Endothelial cell of umbilical vein (primary cell): Measurements from ENCODE around the gene GJA1. TPM values are rescaled to one million over a fixed set of nuclear protein-coding genes. Genes with fewer than 3 reads are reported as not detected.

ENCODE experiments used
- BruUV-seq: library from RNA; stranded (reverse); fragments of 400-500 nt; replicated peaks from 2 replicates; lab custom pipeline; 2021; lab: Mats Ljungman, UMichigan
- CTCF ChIA-PET: fragments of 300-600, 350-600 bp; sonication (Branson Sonifier 250); formaldehyde crosslinking; loops from one replicate; lab custom pipeline; 2021; ENCODE audit warnings: antibody characterized with exemption, inconsistent platforms; lab: Charles Lee
- POLR2A ChIA-PET: fragments of 300-600, 350-600 bp; sonication (Branson Sonifier 250); formaldehyde crosslinking; loops from one replicate; lab custom pipeline; 2021; ENCODE audit warnings: antibody characterized with exemption, inconsistent platforms; lab: Charles Lee
- DNase-seq: peaks from one replicate; pipeline ENCODE4 v3.0.0-alpha.2; 2011; ENCODE audit warnings: low read depth, low spot score
- FAIRE-seq: peaks from 2 replicates; lab custom pipeline; 2011; peaks lifted over from hg19 to GRCh38; lab: Jason Lieb, UNC
- H2AFZ ChIP-seq: 2 replicates; pipeline ENCODE4 v1.6.0; 2012; ENCODE audit warnings: low read depth, low read length, control low read depth, inconsistent platforms
- H3K27ac ChIP-seq: 2 replicates; pipeline ENCODE4 v1.5.1; 2011; ENCODE audit warnings: low read depth, mild to moderate bottlenecking, control low read depth, low read length, moderate library complexity; ENCODE audit not compliant: insufficient read depth
- H3K27me3 ChIP-seq, 2 experiments: 2 replicates each; pipeline versions ENCODE4 v1.6.0 to v1.6.1; 2011; ENCODE audit warnings: low read length in 2 of 2, mixed read lengths in 1 of 2; ENCODE audit not compliant: control insufficient read depth in 2 of 2, insufficient read depth in 2 of 2
- H3K36me3 ChIP-seq, 2 experiments: 2 replicates in 1 of 2; 3 replicates in 1 of 2; pipeline ENCODE4 v1.5.1; 2011; ENCODE audit warnings: low read length in 2 of 2, mild to moderate bottlenecking in 1 of 2, moderate library complexity in 1 of 2; ENCODE audit not compliant: control insufficient read depth in 2 of 2, insufficient read depth in 2 of 2; ENCODE audit errors: extremely low read depth in 1 of 2
- H3K4me1 ChIP-seq: 3 replicates; pipeline ENCODE4 v1.5.1; 2011; ENCODE audit warnings: mild to moderate bottlenecking, low read length; ENCODE audit not compliant: control insufficient read depth, insufficient read depth; ENCODE audit errors: extremely low read depth
- H3K4me2 ChIP-seq: 2 replicates; pipeline ENCODE4 v1.6.1; 2011; ENCODE audit warnings: low read length, control low read depth, mixed read lengths; ENCODE audit not compliant: insufficient read depth
- H3K4me3 ChIP-seq, 3 experiments: fragments of 200-600 bp in 1 of 3; sonication (generic), shearing (Covaris generic) in 1 of 3; replicated peaks in 1 of 3; 2 replicates each; pipeline ENCODE4 v1.5.1; 2011 to 2016; ENCODE audit warnings: control low read depth in 3 of 3, low read length in 3 of 3, mild to moderate bottlenecking in 2 of 3, inconsistent platforms in 1 of 3, low read depth in 1 of 3, moderate library complexity in 1 of 3; ENCODE audit not compliant: insufficient read depth in 1 of 3
- H3K79me2 ChIP-seq: 2 replicates; pipeline ENCODE4 v1.6.0; 2012; ENCODE audit warnings: low read length, inconsistent platforms; ENCODE audit not compliant: control insufficient read depth, insufficient read depth
- H3K9ac ChIP-seq: replicated peaks from 2 replicates; pipeline ENCODE3; 2011; ENCODE audit warnings: low read length, control low read depth; ENCODE audit not compliant: insufficient read depth; ENCODE audit errors: extremely low read depth
- H3K9me1 ChIP-seq: replicated peaks from 3 replicates; pipeline ENCODE4 v1.6.0; 2011; ENCODE audit warnings: mild to moderate bottlenecking, low read length; ENCODE audit not compliant: control insufficient read depth, insufficient read depth; ENCODE audit errors: extremely low read depth
- H3K9me3 ChIP-seq: replicated peaks from 2 replicates; pipeline ENCODE4 v1.5.1; 2012; ENCODE audit warnings: low read length, inconsistent platforms; ENCODE audit not compliant: control insufficient read depth, insufficient read depth
- H4K20me1 ChIP-seq: replicated peaks from 2 replicates; pipeline ENCODE3; 2011; ENCODE audit warnings: mild to moderate bottlenecking, low read length; ENCODE audit not compliant: control insufficient read depth, insufficient read depth; ENCODE audit errors: extremely low read depth
- EZH2 ChIP-seq: IDR thresholded peaks from 2 replicates; pipeline ENCODE4 v1.6.1; 2012; ENCODE audit warnings: borderline replicate concordance, low read depth, mild to moderate bottlenecking, moderate library complexity, low read length, inconsistent platforms; ENCODE audit not compliant: severe bottlenecking
- FOS ChIP-seq: IDR thresholded peaks from 2 replicates; pipeline ENCODE4 v1.6.1; 2011; ENCODE audit warnings: mild to moderate bottlenecking, low read length, moderate library complexity, borderline replicate concordance; ENCODE audit not compliant: insufficient read depth
- GATA2 ChIP-seq: IDR thresholded peaks from 2 replicates; pipeline ENCODE4 v1.7.0; 2011; ENCODE audit warnings: low read depth, mild to moderate bottlenecking, moderate library complexity, mixed read lengths, low read length; ENCODE audit not compliant: insufficient read length, insufficient read depth
- JUN ChIP-seq: IDR thresholded peaks from 2 replicates; pipeline ENCODE4 v1.6.1; 2011; ENCODE audit warnings: borderline replicate concordance, low read depth; ENCODE audit not compliant: insufficient read length, insufficient read depth
- MYC ChIP-seq: IDR thresholded peaks from one replicate; pipeline ENCODE4 v1.6.1; 2011; ENCODE audit warnings: mild to moderate bottlenecking, low read depth, low read length
- POLR2A ChIP-seq: IDR thresholded peaks from 2 replicates; pipeline ENCODE4 v1.6.1; 2012; ENCODE audit warnings: low read depth, mild to moderate bottlenecking, control low read depth, low read length
- POLR2AphosphoS5 ChIP-seq: IDR thresholded peaks from 2 replicates; pipeline ENCODE4 v1.6.1; 2012; ENCODE audit warnings: low read depth, mild to moderate bottlenecking, control low read depth, low read length, moderate library complexity; ENCODE audit not compliant: insufficient read depth
- dilution Hi-C: fragments of 300-500 bp; cut with MboI; formaldehyde crosslinking; loops from one replicate; pipeline ENCODE4 v1.15.0; 2019; ENCODE audit warnings: low sequenced_read_pairs; ENCODE audit not compliant: extremely low pct_ligation_motif_present
- intact Hi-C: fragments of 100-400 bp; cut with micrococcal nuclease; formaldehyde crosslinking; loops from one replicate; pipeline ENCODE4 v1.10.0; 2022
- polyA plus RNA-seq, 4 experiments: library from polyadenylated mRNA; depleted of rRNA in 3 of 4; stranded (reverse) in 3 of 4; unstranded in 1 of 4; fragments of >200 nt; gene quantifications; 2 replicates each; pipeline versions ENCODE4 v1.2.1 to v1.2.3, GENCODE V29; 2011 to 2012; ENCODE audit warnings: missing spikeins in 1 of 4
- total RNA-seq: library from RNA; stranded (reverse); gene quantifications from 2 replicates; pipeline ENCODE4 v1.2.3, GENCODE V29; 2021
- TF ChIP-seq, protein P1 (sequence below): IDR thresholded peaks from 2 replicates; pipeline ENCODE4 v1.6.1; 2011; ENCODE audit not compliant: insufficient read depth, insufficient read length
- TF ChIP-seq, protein P2 (sequence below), 2 donors: IDR thresholded peaks; 1 replicate in 1 of 2; 2 replicates in 1 of 2; pipeline ENCODE4 v1.5.1; 2011; ENCODE audit warnings: low read length in 2 of 2, mild to moderate bottlenecking in 2 of 2, moderate library complexity in 2 of 2, control low read depth in 1 of 2, inconsistent platforms in 1 of 2, low read depth in 1 of 2; ENCODE audit not compliant: insufficient read depth in 1 of 2; ENCODE audit errors: extremely low read depth in 1 of 2

GJA1 gene
- total and polyA plus RNA-seq, 2 donors (not counting 3 experiments of a cell fraction or from before 2014, with no cell fraction given), result 185 to 235 TPM

DNA sequence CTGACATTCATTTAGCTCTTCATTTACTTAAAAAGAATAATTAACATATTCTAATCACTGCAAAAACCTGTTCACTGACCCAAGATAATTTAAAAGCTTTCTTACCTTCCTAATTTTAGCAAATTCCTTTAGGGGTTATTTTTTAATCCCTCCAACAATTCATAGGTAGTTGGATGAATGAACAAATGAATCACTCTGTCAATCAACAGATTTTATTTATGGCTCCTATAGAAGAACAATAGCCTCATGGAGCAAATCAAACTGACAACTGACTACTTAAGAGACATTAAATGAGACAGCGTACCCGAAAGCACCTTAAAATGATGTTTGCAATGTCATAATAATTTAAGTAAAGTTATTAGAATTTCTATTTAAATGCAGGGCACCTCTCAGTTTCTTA is 31.5 kb upstream of the GJA1 start:
- no TSS peak for BruUV-seq
- no peaks in the 10 kb centered on the region for H3K79me2 ChIP-seq
- no peak overlapping the region for H3K9ac ChIP-seq
- H3K36me3 ChIP-seq, result no peaks in the 10 kb centered on the region
- CTCF ChIA-PET, result interaction anchor here (0.7 to 1.1 kb wide), 2 partner anchors 12 to 446 kb away, joined by 3 read pairs; no protein-coding TSS in a partner anchor
- no peaks in the 10 kb centered on the region for H3K9me3 ChIP-seq
- H3K4me2 ChIP-seq, result no peak overlapping the region
- no peak overlapping the region for H2AFZ ChIP-seq
- dilution Hi-C loops, result no loop called here
- POLR2A ChIA-PET, result no interaction called here
- no peaks in the 10 kb centered on the region for H3K4me1 ChIP-seq
- intact Hi-C loops, result no loop called here
- H3K27ac ChIP-seq, result no peak overlapping the region
- TF ChIP-seq EZH2 (no peak), FOS (no peak), MYC (no peak), JUN (no peak), POLR2A (no peak), POLR2AphosphoS5 (no peak), GATA2 (no peak)
- TF ChIP-seq, protein P1, sequence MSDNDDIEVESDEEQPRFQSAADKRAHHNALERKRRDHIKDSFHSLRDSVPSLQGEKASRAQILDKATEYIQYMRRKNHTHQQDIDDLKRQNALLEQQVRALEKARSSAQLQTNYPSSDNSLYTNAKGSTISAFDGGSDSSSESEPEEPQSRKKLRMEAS, result no peak
- TF ChIP-seq, protein P2, sequence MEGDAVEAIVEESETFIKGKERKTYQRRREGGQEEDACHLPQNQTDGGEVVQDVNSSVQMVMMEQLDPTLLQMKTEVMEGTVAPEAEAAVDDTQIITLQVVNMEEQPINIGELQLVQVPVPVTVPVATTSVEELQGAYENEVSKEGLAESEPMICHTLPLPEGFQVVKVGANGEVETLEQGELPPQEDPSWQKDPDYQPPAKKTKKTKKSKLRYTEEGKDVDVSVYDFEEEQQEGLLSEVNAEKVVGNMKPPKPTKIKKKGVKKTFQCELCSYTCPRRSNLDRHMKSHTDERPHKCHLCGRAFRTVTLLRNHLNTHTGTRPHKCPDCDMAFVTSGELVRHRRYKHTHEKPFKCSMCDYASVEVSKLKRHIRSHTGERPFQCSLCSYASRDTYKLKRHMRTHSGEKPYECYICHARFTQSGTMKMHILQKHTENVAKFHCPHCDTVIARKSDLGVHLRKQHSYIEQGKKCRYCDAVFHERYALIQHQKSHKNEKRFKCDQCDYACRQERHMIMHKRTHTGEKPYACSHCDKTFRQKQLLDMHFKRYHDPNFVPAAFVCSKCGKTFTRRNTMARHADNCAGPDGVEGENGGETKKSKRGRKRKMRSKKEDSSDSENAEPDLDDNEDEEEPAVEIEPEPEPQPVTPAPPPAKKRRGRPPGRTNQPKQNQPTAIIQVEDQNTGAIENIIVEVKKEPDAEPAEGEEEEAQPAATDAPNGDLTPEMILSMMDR (IDR thresholded peaks at IDR 0.05; ENCODE audit: extremely low read depth in 1 of 2, insufficient read depth in 1 of 2, low read depth in 1 of 2, low read length in 2 of 2), result no peak
- DNase-seq (no peak), FAIRE-seq (no peak)
- no peaks in the 10 kb centered on the region for H3K9me1 ChIP-seq
- H3K4me3 ChIP-seq, result no peak overlapping the region
- no peaks in the 10 kb centered on the region for H4K20me1 ChIP-seq
- H3K27me3 ChIP-seq, result no peaks in the 10 kb centered on the region
